DMS114 treated with DMSO at 0.1 percent for 48 hours (cell line): ENCODE measurements around the gene CTSD.

Experiments used
- DNase-seq: peaks from one replicate; lab custom pipeline; 2025; ENCODE audit not compliant: unreplicated experiment; lab: John Stamatoyannopoulos, UW

CTSD gene

DNA sequence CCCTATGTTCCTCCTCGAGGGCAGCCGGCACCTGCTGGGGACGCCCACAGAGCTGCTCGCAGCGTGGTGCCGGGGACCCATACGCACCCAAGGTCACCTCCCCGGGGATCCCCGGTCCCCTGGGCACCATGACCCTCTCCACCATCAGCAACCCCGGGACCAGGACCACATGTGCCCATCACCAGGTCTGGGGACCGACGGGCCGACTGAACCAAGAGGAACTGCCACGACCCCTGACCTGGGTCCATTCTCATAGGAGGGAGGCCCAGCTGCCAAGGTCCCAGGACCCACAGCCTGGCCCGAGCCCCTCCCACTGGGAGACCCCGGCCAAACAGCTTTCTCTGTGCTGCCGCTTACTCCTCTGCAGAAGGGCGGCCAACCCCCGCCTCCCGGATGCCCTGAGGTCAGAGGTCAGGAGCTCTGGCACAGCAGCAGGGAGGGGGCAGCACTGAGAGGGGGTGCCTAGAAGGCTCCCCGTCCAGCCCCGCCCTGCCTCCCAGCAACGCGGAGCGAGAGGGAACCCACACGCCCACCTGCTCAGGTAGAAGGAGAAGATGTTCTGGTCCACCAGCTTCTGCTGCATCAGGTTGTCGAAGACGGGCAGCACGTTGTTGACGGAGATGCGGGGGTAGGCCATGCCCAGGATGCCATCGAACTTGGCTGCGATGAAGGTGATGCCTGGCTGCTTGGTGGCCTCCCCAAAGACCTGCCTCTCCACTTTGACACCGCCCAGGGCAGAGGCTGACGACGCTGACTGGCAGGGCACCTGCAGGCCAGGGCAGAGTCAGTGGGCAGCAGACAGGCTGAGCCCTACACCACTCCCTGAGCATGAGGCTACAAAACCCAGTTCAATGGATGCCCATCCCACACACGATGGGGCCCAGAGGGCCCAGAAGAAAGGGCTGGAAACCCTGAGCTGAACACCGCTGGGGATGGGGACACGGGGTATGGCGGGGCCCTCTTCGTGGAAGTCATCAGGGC, 6.6 kb downstream of the CTSD start:
- DNase-seq: no peak

DNA sequence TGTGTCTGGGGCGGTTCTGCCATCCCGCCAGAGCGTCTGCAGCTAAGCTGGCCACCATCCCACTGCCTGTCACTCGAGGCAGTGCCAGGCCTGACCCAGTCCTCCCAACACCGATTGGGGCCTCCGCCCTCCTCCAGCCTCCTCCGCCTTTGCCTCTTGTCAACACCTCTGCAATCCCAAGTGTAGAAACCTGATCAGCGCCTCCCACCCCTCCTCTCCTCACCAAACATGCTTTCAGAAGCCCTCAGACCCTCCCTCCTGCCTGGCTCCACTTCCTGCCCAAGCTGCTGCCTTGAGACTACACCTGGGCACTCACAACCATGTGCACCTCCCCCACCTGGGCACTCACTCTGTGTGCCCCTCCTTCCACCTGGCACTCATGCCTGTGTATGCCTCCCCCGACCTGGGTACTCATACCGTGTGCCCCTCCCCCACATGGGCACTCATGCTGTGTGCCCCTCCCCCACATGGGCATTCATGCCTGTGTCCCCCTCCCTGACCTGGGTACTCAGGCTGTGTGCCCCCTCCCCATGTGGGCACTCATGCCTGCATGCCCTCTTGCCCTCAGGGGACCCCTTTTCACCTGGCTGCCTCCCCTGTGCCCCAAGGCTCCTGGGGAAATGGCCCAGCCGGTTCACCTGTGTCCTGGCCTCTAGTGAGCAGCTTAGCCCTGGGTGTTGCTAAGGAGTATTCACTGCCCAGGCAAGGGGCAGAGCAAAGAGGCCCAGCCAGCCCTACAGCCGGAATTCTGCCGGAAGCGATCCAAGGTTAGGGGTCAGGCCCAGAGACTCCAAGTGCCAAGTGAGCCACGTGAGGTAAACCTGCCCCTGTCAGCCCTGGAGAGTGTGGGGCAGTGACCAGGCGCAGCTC, 7.8 kb downstream of the CTSD start:
- no peak for DNase-seq

DNA sequence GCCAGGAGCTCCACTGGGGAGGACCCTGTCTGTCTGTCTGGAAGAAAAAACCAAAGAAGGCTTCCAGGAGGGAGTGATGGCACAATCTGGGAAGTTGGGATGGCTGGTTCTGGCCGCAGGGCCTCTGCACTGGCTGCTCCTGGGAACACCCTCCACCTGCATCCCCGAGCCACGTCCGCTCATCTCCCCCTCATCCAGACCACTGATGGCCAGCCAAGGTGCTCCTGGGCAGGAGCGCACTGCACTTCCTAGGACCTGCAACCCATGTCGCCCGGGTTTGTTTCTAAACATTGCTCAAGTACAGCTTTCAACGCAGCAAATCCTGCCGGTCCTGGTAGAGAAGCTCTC, 8.4 kb downstream of the CTSD start:
- no peak for DNase-seq

DNA sequence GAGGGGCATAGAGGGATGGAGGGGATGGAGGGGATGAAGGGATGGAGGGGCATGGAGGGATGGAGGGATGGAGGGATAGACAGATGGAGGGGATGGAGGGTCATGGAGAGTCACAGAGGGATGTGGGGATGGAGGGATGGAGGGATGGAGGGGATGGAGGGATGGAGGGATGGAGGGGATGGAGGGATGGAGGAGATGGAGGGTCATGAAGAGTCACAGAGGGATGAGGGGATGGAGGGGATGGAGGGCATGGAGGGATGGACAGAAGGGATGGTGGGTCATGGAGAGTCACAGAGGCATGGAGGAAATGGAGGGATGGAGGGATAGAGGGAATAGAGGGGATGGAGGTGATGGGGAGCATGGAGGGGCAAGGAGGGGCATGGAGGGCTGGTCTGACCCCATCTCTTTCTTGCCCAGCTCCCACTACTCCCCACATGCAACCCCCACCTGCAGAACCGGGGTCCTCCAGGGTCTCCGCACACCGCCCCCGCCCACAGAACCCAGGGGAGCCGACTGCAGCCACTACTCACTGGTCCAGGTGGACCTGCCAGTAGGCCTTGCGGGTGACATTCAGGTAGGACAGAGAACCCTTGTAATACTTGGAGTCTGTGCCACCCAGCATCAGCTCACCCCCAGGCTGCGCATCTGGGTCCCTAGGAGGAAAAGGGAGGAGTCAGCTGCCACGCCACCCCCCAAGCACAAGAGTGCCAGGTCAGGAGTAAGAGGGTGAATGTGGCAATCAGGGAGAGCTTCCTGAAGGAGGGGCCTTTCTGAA, 9.2 kb downstream of the CTSD start:
- no peak for DNase-seq

DNA sequence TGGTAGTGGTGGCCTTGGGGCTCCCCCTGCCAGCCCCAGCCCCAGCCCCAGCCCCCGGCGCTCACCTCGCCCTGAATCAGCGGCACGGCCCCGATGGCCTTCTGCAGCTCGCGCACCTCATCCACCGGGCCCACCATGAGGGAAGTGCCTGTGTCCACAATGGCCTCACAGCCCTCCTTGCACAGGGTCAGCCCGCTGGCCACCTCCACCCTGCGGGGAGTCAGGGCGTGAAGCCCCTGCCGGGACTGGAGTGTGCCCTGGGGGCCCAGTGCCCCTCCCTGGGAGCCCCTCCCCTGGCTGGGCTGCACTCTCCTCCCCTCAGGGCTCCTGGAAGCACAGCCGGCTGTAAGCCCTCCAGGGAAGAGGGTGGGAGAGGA, 9.8 kb downstream of the CTSD start:
- DNase-seq: no peak

DNA sequence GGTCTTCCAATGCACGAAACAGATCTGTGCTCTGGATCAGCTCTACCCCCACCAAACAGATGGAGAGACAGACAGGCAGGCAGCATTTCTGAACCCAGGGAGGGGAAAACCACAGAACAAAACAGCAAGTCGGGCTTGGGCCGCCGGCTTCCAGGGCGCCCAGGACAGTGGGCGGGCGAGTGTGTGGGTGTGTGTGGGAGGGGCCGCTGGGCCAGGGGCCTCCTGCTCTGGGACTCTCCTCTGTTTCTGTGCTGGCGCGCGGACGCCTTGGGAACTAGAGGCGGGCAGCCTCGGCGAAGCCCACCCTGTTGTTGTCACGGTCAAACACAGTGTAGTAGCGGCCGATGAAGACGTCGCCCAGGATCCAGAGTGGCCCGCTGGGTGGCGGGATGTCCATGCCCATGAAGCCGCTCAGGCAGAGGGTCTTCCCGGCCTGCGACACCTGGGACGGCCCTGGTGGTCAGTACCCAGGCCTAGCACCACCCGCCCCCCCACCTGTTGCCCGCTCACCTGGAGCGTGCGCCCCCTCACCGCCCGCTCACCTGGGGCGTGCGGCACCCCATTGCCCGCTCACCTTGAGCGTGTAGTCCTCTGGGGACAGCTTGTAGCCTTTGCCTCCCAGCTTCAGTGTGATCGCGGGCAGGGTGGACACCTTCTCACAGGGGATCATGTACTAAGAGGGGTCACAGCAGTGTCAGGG, 10.3 kb downstream of the CTSD start:
- no peak for DNase-seq

DNA sequence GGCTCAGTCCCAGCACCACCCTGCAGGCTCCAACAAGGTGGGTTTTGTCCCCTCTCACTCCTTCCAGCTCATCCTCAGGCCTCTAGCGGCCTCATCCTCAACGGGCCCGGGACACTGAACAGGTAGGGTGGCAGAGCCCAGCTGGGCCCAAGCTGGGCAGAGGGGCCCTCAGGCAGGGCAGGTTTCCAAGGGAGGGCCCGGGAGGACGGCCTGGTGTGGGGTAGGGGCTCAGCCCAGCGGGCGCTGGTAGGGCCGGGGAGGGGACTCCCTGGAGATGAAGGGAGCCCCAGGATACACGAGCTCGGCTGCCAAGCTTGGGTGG, 10.9 kb downstream of the CTSD start:
- no peak for DNase-seq

DNA sequence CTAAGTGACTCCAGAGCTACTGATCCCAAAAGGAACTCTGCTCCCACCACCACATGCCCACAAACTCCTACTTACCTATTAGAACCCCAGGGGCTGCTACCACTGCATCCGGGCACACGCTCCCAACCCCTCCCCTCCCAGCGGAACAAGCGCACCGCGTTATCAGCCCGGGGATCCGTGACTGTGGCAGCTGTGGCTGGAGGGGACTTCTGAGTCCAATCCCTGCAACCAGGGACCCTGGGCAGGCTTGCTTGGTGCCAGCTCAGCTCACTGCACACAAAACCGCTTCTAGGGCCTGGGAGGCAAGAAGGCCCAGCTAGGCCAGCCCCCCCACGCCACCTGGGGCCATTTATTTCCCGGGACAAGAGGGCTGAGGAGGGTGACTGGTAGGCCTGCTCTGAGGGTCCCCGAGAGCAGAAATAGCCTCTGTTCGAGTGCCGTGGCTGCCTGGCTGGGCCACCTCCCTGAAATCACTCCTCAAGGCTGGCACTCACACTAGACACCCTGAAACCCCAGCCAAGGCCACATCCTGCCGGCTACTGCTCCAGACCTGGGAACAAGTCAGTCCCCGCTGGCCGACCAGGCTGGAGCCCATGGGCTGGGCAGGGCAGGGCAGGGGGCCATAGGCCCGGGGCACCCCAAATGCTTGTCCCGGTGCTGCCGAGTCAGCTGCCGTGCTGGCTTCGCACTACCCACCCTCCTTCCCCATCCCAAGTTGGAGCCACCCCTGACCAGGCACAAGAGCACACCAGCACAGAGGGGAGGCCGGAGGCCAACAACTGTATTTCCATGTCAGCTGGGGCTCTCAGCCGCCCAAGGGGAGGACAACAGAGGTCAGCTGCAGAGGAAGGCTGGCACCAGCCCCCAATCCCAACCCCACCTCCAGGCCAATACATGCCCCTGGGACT, 11.5 kb downstream of the CTSD start:
- no peak for DNase-seq

DNA sequence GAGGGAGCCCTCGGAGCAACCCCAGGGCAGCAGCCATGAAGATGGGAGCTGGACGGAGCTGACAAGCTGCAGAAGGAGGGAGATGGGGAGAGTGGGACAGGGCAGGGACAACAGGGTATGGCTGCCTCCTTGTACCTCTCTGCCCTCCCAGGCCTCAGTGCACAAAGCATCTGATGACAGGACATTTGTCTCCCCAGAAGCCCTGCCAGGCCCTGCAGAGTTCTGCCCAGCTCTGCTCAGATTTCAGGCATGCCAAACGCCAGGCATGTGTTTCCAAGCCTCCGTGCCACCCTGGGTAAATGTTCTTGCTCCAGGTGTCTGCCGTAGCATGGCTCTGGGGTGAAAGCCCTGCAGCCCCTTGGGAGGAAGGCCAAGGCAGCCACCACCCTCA, 12.2 kb downstream of the CTSD start:
- DNase-seq: no peak

DNA sequence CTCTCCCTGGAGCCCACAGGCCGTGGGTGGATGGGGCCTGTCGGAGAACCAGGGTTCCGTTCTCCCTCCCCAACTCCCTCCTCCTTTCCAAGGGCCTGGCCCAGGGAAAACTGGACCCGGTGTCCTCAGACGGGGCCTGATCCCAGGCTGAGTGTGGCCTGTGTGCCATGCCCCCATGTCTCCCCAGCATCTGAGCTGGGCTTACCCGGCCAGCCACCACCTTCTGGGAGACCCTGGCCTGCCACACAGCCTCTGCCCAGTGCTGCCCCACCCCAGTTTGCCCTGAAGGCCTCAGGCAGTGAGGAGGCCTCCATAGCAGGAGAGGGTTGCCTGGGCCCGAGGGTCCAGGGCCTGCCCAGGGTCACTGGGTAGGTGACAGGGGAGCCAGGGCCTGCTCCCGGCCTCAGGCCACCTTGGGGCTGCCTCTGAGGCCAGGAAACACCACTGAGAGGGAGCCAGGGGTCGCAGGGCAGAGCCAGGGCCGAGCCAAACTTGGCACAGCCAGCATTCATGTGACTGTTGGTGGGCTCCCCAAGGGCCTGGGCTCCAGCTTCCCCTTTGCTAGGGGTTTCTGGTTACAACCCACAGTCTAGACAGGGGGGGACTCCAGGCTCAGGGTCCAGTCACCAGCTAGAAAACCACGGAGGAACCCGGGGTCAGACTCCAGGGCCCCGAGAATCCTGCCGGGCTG, 12.7 kb downstream of the CTSD start:
- no peak for DNase-seq

DNA sequence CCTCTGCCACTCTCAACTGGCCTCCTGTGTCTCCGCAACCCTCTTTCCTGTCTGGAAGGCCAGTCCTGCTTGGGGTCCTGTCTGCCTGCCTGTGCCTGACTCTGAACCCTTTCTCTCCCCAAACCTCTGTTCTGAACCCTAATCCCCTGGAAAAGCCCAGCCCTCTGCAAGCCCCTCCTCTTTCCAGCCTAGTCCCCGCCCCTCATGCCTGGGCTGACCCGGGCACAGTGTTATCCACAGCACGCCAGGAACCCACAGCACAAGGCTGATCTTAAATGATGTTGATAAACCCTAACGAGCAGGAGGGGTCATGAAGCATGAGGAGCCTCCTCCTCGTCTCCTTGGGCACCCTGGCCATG, 13.3 kb downstream of the CTSD start, which contains the start of gene IFITM10:
Gene IFITM10, minus strand, starts transcription at position 115 of the 359 bp plus-strand sequence. CDS start 153 bp downstream, outside the sequence.
- DNase-seq: no peak

DNA sequence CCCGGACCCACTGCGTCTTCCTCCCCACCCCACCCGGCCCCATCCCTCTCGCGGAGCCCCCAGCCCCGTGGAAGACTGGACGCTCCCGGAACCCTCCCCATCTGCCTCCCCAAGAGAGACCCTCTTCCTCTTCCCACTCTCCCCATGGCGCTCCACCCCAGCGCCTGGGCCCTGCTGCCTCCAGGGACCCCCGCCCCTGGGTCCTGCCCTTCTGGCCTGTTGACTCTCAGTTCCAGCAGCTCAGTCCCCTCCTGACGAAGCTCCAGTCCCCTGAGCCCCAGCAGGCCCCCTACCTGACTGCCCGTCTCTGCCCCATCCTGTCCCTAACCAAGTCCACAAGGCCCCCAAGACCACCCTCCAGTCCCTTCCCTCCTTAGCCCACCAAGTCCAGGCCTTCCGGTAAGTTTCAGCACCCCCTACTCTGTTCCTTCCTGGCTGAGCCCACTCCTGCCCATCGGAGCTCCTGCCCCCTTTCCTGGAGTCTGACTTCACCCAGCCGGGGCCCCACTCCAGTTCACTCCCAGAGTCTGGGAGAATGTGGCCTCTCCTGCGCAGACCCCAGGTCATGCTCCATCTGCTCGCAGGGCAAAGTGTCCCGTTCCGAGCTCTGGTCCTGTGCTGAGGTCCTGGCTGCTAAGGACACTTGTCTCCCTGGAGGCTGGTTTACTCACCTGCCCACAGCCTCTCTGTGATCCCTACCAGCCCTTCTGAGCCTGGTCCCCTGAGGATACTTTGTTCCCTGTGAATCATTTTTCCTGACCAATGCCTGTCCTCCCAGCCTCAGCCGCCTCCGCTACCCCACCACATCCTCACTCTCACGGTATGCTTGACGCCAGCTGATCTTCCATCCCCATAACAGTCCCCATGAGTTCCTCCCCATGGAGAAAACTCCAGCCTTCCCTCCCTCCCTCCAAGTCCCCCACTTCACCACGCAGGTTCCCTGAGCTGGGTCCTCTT, 14.1 kb downstream of the CTSD start:
- no peak for DNase-seq

DNA sequence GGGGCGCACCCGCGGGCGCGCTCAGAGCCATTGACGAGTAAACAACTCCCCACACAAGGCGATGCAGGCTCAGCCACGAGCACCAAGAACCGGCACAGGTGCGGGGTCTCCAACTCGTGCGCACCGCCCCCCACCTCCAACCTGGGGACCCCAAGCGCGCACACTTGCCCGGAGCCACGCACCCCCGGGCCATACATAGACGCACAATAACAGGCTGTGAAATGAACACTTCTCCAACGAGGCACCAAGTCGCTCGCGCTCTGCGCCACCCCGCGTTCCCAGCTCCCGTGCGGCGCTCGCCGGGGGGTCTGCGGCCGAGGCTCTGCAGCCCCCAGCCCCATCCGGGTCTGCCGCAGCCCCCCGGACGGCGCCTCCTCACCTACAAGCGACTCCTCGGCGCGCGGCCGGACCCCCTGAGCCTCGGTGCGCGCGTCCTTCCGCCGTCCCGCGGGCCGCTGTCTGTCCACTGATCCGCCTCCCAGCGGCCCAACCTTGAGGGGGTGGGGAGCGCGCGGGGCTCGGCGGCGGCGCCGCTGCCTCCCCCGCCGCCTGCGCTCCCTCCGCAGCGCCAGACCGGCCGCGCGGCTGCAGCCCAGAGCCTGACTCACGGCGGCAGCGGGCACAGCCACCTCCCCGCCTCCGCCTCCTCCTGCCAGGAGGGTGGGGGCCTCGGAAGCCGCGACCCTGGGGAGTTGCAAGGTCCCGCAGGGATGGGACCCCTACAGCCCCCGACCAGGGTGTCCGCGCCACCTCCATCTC, 14.9 kb downstream of the CTSD start:
- DNase-seq: no peak

DNA sequence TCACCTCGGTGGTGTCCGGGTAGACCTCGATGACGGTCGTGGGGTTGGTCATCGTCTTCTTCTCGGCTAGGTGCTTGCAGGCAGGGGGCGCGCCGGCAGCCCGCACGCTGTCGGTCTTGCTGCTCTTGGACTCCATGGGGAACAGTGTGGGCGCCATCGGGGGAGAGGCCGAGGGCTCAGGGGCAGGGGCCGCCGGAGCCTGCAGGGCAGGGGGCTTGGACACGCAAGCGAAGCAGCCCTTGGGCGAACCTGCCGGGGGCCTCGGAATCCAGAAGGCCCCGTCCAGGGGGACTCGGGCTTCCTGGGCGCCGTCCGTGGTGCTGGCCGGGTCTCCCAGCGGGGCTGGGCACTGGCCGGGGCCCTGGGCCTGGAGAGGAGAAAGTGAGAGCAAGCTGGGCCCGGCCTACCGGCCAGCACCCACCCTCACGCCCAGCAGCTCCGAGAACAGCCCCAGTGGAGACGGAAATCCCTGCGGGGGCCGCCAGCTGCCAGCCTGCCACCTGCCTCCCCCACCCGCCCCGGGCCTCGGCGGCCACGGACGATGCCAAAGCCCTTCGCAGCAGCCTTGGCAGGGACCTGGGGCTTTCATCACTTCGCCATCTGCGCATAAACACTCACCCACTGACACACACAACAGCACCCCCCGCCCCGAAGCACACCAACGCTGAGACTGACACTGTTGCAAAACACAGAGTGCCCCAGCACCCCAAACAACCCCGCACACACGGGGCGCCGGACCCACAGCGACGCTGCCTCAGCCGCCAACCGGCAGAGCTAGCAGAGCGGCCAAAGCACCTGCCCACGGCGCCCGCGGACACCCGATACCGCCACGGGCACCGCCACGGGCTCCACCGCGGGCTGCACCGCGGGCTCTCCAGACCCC, 15.7 kb downstream of the CTSD start:
- no peak for DNase-seq

DNA sequence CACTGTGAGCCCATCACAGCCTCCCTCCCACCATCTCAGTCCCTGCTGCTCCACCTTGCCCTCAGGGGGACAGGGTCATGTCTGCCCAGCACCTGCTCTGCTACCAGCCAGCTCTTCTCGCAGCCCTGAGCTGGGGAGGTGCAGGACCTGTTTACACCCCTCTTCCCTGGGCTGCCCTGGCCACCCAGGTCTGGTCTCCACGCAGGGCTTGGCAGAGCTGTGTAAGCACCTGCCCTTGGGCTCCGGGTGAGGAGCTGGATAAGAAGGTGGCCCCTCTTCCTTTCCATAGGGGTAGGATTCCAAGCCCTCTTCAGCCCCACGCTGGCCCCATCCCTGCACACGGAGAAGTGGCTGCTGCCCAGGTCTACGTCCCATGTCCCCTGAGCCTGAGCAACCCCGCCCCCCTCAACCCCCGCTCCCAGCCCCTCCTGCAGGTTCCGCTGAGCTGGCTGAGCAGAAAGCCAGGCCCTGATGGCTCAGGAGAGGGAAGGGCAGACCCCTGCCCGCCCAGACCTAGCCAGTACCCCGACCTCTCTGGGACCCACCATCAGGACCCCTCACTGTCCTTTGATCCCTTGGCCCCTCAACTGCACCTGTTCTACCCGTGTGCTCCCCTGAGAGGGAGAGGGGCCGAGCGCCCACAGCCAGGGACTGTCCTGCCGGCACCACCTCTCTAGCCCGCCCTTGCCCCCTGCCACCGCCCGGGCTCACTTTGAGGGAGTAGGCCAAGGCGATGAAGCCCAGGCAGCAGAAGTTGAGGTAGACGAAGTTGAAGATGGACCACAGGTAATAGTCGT, 16.6 kb downstream of the CTSD start:
- DNase-seq: no peak

DNA sequence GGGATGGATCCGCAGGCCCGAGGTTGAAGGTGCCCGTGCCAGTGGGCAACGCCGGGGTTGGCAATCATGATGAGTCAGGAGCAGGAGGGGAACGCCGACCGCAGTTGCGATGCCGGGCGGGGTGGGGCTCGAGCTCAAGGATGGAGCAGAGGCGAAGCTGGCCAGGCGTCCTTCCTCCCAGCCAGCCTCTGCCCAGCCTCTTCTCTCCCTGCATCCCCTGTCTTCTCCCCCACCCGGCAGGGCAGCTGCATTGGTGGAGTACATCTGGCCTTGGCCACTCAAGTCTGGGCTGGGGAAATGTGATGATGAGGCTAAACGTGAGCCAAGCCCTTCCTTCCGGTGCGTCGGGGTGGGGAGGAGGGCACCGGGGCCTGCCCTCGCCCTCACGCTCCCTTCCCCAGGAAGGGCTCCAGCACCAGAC, 17.2 kb downstream of the CTSD start:
- DNase-seq: no peak
